HCT116 (cell line): Measurements from ENCODE around the gene ISYNA1.

ENCODE experiments used
- CEBPB ChIP-seq: IDR thresholded peaks from 2 replicates; pipeline ENCODE4 v1.6.1; 2012; ENCODE audit warnings: low read depth
- ELF1 ChIP-seq: IDR thresholded peaks from 2 replicates; pipeline ENCODE4 v1.6.1; 2012; ENCODE audit warnings: low read depth, borderline replicate concordance
- POLR2A ChIP-seq: IDR thresholded peaks from 2 replicates; pipeline ENCODE4 v1.7.0; 2011; ENCODE audit warnings: borderline replicate concordance; ENCODE audit not compliant: insufficient read depth, insufficient read length; ENCODE audit errors: extremely low read depth
- TF ChIP-seq, protein P1 (sequence below), 3 experiments: fragments of 200-600 bp in 1 of 3; sonication (generic) in 1 of 3; IDR thresholded peaks in 2 of 3; conservative IDR thresholded peaks in 1 of 3; 2 replicates each; pipeline ENCODE4 v1.5.1; 2012 to 2017; ENCODE audit warnings: low read depth in 2 of 3, low read length in 2 of 3, antibody characterized with exemption in 1 of 3, borderline replicate concordance in 1 of 3, control low read depth in 1 of 3, mild to moderate bottlenecking in 1 of 3, mixed read lengths in 1 of 3, mixed run types in 1 of 3, moderate library complexity in 1 of 3; ENCODE audit not compliant: insufficient read depth in 1 of 3

DNA sequence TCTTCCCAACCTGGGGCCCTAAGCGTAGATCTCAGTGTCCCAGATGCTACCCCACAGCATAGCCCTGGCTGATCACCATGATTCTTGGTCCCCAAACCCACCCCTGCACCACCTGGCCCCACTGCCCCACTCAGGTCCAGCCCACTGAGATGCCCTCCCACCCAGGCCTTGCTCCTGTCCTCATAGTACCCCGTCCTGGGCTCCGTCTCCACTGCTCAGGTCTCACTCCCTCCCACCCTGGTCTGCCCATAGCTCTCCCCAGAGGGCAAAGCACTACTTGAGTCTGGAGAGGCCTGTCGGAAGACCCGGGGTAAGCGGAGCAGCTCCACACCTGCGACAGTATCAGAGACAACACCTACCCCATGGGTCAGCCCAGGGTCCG lies 35.8 kb upstream of the ISYNA1 start:
- no peak for TF ChIP-seq CEBPB
- TF ChIP-seq, protein P1, sequence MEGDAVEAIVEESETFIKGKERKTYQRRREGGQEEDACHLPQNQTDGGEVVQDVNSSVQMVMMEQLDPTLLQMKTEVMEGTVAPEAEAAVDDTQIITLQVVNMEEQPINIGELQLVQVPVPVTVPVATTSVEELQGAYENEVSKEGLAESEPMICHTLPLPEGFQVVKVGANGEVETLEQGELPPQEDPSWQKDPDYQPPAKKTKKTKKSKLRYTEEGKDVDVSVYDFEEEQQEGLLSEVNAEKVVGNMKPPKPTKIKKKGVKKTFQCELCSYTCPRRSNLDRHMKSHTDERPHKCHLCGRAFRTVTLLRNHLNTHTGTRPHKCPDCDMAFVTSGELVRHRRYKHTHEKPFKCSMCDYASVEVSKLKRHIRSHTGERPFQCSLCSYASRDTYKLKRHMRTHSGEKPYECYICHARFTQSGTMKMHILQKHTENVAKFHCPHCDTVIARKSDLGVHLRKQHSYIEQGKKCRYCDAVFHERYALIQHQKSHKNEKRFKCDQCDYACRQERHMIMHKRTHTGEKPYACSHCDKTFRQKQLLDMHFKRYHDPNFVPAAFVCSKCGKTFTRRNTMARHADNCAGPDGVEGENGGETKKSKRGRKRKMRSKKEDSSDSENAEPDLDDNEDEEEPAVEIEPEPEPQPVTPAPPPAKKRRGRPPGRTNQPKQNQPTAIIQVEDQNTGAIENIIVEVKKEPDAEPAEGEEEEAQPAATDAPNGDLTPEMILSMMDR (IDR thresholded peaks at IDR 0.05 in 2 of 3, conservative IDR thresholded peaks at IDR 0.05 in 1 of 3; ENCODE audit: borderline replicate concordance in 1 of 3, insufficient read depth in 1 of 3, low read depth in 2 of 3, low read length in 2 of 3) = no peak
- no peak for TF ChIP-seq POLR2A
- TF ChIP-seq ELF1 = no peak
